H9 (cell line): ENCODE results near the gene UBASH3A. TPM values are rescaled to one million over a fixed set of nuclear protein-coding genes. Genes with fewer than 3 reads are reported as not detected.

Source experiments
- DNase-seq: peaks from one replicate; pipeline ENCODE4 v3.0.0-alpha.2; 2017
- H2AFZ ChIP-seq: one replicate; pipeline ENCODE4 v1.6.1; 2013; ENCODE audit warnings: mild to moderate bottlenecking, low read length, control low read depth, moderate library complexity
- H2AK5ac ChIP-seq: 2 replicates; pipeline ENCODE4 v1.6.1; 2013; ENCODE audit warnings: low read length, control low read depth, mixed read lengths; ENCODE audit not compliant: insufficient read length
- H2BK120ac ChIP-seq: one replicate; pipeline ENCODE4 v1.6.1; 2013; ENCODE audit warnings: low read depth, mild to moderate bottlenecking, low read length, control low read depth, inconsistent platforms; ENCODE audit not compliant: poor library complexity, severe bottlenecking
- H2BK12ac ChIP-seq: 2 replicates; pipeline ENCODE4 v1.6.1; 2013; ENCODE audit warnings: low read length, control low read depth, mixed read lengths, low read depth; ENCODE audit not compliant: insufficient read length
- H2BK15ac ChIP-seq: 2 replicates; pipeline ENCODE4 v1.6.1; 2013; ENCODE audit warnings: low read depth, low read length, control low read depth
- H2BK20ac ChIP-seq: one replicate; pipeline ENCODE4 v1.6.1; 2013; ENCODE audit warnings: low read depth, mild to moderate bottlenecking, low read length, control low read depth, inconsistent platforms; ENCODE audit not compliant: poor library complexity, severe bottlenecking
- H2BK5ac ChIP-seq: 2 replicates; pipeline ENCODE4 v1.6.1; 2013; ENCODE audit warnings: low read length, control low read depth, mixed read lengths; ENCODE audit not compliant: insufficient read length
- H3K14ac ChIP-seq: 2 replicates; pipeline ENCODE4 v1.6.1; 2013; ENCODE audit warnings: low read length, control low read depth; ENCODE audit not compliant: insufficient read depth
- H3K18ac ChIP-seq: 2 replicates; pipeline ENCODE4 v1.6.1; 2013; ENCODE audit warnings: low read depth, mild to moderate bottlenecking, mixed read lengths, low read length, control low read depth; ENCODE audit not compliant: insufficient read length
- H3K23ac ChIP-seq: 2 replicates; pipeline ENCODE4 v1.6.1; 2013; ENCODE audit warnings: low read length, control low read depth, mixed read lengths, low read depth; ENCODE audit not compliant: insufficient read length
- H3K23me2 ChIP-seq: 2 replicates; pipeline ENCODE4 v1.6.1; 2013; ENCODE audit warnings: low read depth, mild to moderate bottlenecking, mixed read lengths, low read length, control low read depth; ENCODE audit not compliant: insufficient read length, poor library complexity, severe bottlenecking
- H3K27ac ChIP-seq: 2 replicates; pipeline ENCODE4 v1.5.1; 2013; ENCODE audit warnings: low read length, control low read depth, mixed read lengths, low read depth; ENCODE audit not compliant: insufficient read length
- H3K27me3 ChIP-seq: 2 replicates; pipeline ENCODE4 v1.6.1; 2013; ENCODE audit warnings: low read length, control low read depth, inconsistent platforms; ENCODE audit not compliant: insufficient read depth
- H3K4ac ChIP-seq: 2 replicates; pipeline ENCODE4 v1.6.1; 2013; ENCODE audit warnings: low read depth, mild to moderate bottlenecking, control low read depth, inconsistent platforms, low read length, moderate library complexity
- H3K4me1 ChIP-seq: 2 replicates; pipeline ENCODE4 v1.6.1; 2013; ENCODE audit warnings: low read length, control low read depth, inconsistent platforms; ENCODE audit not compliant: insufficient read depth
- H3K4me2 ChIP-seq: 2 replicates; pipeline ENCODE4 v1.6.1; 2013; ENCODE audit warnings: low read length, control low read depth, mixed read lengths; ENCODE audit not compliant: insufficient read length, insufficient read depth
- H3K56ac ChIP-seq: 2 replicates; pipeline ENCODE4 v1.6.1; 2013; ENCODE audit warnings: low read depth, mild to moderate bottlenecking, mixed read lengths, low read length, control low read depth; ENCODE audit not compliant: insufficient read length
- H3K79me1 ChIP-seq: 2 replicates; pipeline ENCODE4 v1.6.1; 2013; ENCODE audit warnings: low read depth, mild to moderate bottlenecking, moderate library complexity, low read length, control low read depth, inconsistent platforms; ENCODE audit not compliant: insufficient read depth, poor library complexity, severe bottlenecking
- H3K79me2 ChIP-seq: 2 replicates; pipeline ENCODE4 v1.6.1; 2013; ENCODE audit warnings: low read length, control low read depth, inconsistent platforms; ENCODE audit not compliant: insufficient read depth
- H3K9ac ChIP-seq: 2 replicates; pipeline ENCODE4 v1.6.1; 2013; ENCODE audit warnings: low read length, control low read depth, mixed read lengths; ENCODE audit not compliant: insufficient read length; ENCODE audit errors: extremely low read depth
- H3K9me3 ChIP-seq: one replicate; pipeline ENCODE4 v1.6.1; 2013; ENCODE audit warnings: low read depth, low read length, inconsistent platforms; ENCODE audit not compliant: control insufficient read depth
- H3T11ph ChIP-seq: one replicate; pipeline ENCODE4 v1.6.1; 2013; ENCODE audit warnings: mild to moderate bottlenecking, low read length, control low read depth, inconsistent platforms
- H4K20me1 ChIP-seq: one replicate; pipeline ENCODE4 v1.6.1; 2013; ENCODE audit not compliant: control insufficient read depth, insufficient read length, insufficient read depth
- H4K5ac ChIP-seq: 2 replicates; pipeline ENCODE4 v1.6.1; 2013; ENCODE audit warnings: low read depth, mild to moderate bottlenecking, mixed read lengths, low read length, control low read depth; ENCODE audit not compliant: insufficient read length
- H4K8ac ChIP-seq: replicated peaks from 2 replicates; pipeline ENCODE4 v1.6.1; 2013; ENCODE audit warnings: low read length, control low read depth, mixed read lengths, low read depth; ENCODE audit not compliant: insufficient read length
- H4K91ac ChIP-seq: 2 replicates; pipeline ENCODE4 v1.6.1; 2013; ENCODE audit warnings: low read depth, mild to moderate bottlenecking, moderate library complexity, mixed read lengths, low read length, control low read depth; ENCODE audit not compliant: insufficient read length
- H3K27ac Mint-ChIP-seq, 3 experiments: 2 replicates in 2 of 3; 3 replicates in 1 of 3; pipeline ENCODE4 v1.8.0; 2020 to 2021; ENCODE audit warnings: mixed read lengths in 3 of 3, mild to moderate bottlenecking in 1 of 3, moderate library complexity in 1 of 3
- H3K27me3 Mint-ChIP-seq: 2 replicates; pipeline ENCODE4 v1.8.0; 2021; ENCODE audit warnings: low read depth, mild to moderate bottlenecking, moderate library complexity, mixed read lengths
- H3K36me3 Mint-ChIP-seq, 3 experiments: 2 replicates in 2 of 3; 3 replicates in 1 of 3; pipeline ENCODE4 v1.8.0; 2020 to 2021; ENCODE audit warnings: low read depth in 3 of 3, mixed read lengths in 3 of 3; ENCODE audit not compliant: insufficient read depth in 1 of 3
- H3K4me1 Mint-ChIP-seq, 2 experiments: 2 replicates each; pipeline ENCODE4 v1.8.0; 2020; ENCODE audit warnings: mixed read lengths in 2 of 2
- H3K4me3 Mint-ChIP-seq, 2 experiments: 2 replicates in 1 of 2; 3 replicates in 1 of 2; pipeline ENCODE4 v1.8.0; 2020 to 2021; ENCODE audit warnings: mild to moderate bottlenecking in 2 of 2, mixed read lengths in 2 of 2, moderate library complexity in 1 of 2
- H3K9me3 Mint-ChIP-seq, 2 experiments: 2 replicates in 1 of 2; 3 replicates in 1 of 2; pipeline ENCODE4 v1.8.0; 2020; ENCODE audit warnings: mild to moderate bottlenecking in 2 of 2, mixed read lengths in 2 of 2, moderate library complexity in 1 of 2
- CTCF ChIP-seq: fragments of 200-600 bp; sonication (generic); conservative IDR thresholded peaks from 3 replicates; pipeline ENCODE4 v1.8.0; 2021; ENCODE audit warnings: antibody characterized with exemption, mild to moderate bottlenecking
- WGBS: extraction: QIAGEN DNeasy Blood & Tissue Kit; methylation state at CpG from one replicate; pipeline ENCODE4 v1.1.7; 2013; ENCODE audit warnings: missing lambda C conversion rate, low lambda C conversion rate, mixed read lengths; ENCODE audit not compliant: insufficient read length; ENCODE audit errors: extremely low coverage; 5-methylcytosine and 5-hydroxymethylcytosine counted together
- total RNA-seq: library from RNA; stranded (reverse); gene quantifications from 2 replicates; pipeline ENCODE4 v1.2.1, GENCODE V29; 2021

UBASH3A gene
- total RNA-seq, 1 experiment from 2014 or later = not detected

DNA sequence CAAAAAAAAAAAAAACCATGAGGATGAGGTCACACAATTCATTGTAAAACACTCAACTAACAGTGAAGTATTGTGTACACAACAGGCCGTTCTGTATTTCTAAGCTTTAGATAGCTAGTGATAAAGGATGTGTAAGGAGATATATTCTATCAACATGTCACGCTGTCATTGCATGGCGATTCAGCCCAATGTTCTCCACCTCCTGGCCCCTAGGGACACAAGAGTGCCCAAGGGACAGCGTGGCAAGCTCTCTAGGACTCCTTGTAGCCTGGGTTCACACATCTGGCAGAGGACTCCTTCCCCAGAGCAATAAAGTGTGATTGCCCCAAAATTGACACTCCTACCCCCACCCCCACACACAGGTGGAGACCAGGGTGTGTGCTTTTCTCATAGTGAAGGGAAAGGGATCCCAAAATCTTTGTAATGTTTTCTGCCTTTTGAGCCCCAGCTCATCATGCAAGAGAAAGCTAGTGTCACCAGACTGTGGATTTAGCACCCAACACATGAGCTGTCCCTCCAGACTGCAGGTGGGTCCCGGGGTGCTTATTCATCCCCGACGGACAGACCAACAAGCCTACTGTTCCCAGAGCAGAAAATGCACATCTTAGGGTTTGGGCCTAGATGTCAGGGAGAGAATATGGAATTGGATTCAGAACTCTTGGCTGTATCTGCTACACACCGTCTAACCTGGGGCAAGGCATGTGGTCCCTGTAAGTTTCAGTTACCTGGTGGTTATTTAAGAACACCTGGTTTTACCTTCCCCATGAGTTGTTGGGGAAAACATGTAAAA, 19.4 kb upstream of the UBASH3A start:
- H3K9me3 Mint-ChIP-seq = peaks cover 6 to 18% of the 10 kb centered on the region in 2 experiments
- Histone ChIP-seq H2BK12ac (no peak overlapping the region), H3K14ac (no peak overlapping the region), H2BK120ac (no peak overlapping the region), H4K91ac (no peak overlapping the region), H3K9me3 (no peaks in the 10 kb centered on the region), H3K79me2 (no peaks in the 10 kb centered on the region), H2BK20ac (no peak overlapping the region), H3K9ac (no peak overlapping the region), H3K23me2 (no peaks in the 10 kb centered on the region), H3K56ac (no peak overlapping the region), H4K8ac (no peak overlapping the region), H4K5ac (no peak overlapping the region), H2BK5ac (no peak overlapping the region), H4K20me1 (peaks cover 2% of the 10 kb centered on the region), H3T11ph (no peak overlapping the region), H3K27ac (no peak overlapping the region), H3K4me2 (no peak overlapping the region), H2AK5ac (no peak overlapping the region), H3K18ac (no peak overlapping the region), H3K4ac (no peak overlapping the region), H2BK15ac (no peak overlapping the region), H3K27me3 (no peaks in the 10 kb centered on the region), H3K23ac (no peak overlapping the region), H3K79me1 (no peaks in the 10 kb centered on the region), H3K4me1 (peaks cover 6% of the 10 kb centered on the region; the same call in 1 of the 2 replicates), H2AFZ (no peak overlapping the region)
- no CpG with 5 or more reads among the region's 8 CpGs for WGBS
- no peak for DNase-seq
- no peak overlapping the region for H3K4me3 Mint-ChIP-seq
- no peak overlapping the region for H3K27ac Mint-ChIP-seq
- peaks cover 13% of the 10 kb centered on the region for H3K27me3 Mint-ChIP-seq
- H3K36me3 Mint-ChIP-seq = peaks cover 0 to 11% (median 0%) of the 10 kb centered on the region in 3 experiments; a peak in 3 of 7 replicates
- TF ChIP-seq CTCF = no peak
- H3K4me1 Mint-ChIP-seq = peaks cover 30 to 31% of the 10 kb centered on the region in 2 experiments
